Gastroesophageal sphincter (tissue), 4 donors: ENCODE measurements around the gene PILRB. TPM values are rescaled to one million over a fixed set of nuclear protein-coding genes. Genes with fewer than 3 reads are reported as not detected.
A peak's percentile ranks its signal among the peaks of the same experiment; 100 is the strongest.

Experiments
- ATAC-seq: fragments of 150-250 bp; one replicate; pipeline ENCODE4 v1.9.1; 2016; ENCODE audit warnings: mild to moderate bottlenecking, moderate library complexity
- H3K27ac ChIP-seq, 4 donors: fragments of 200-600 bp; sonication (generic) in 3 of 4; 1 replicate in 3 of 4; 2 replicates in 1 of 4; pipeline ENCODE4 v1.5.1; 2016 to 2019
- H3K27me3 ChIP-seq: fragments of 200-600 bp; sonication (generic); one replicate; pipeline ENCODE4 v1.5.1; 2019
- H3K36me3 ChIP-seq, 2 donors: fragments of 200-600 bp; sonication (generic); one replicate each; pipeline ENCODE4 v1.5.1; 2019; ENCODE audit warnings: control low read depth in 1 of 2
- H3K4me1 ChIP-seq, 3 donors: fragments of 200-600 bp; sonication (generic); 1 replicate in 2 of 3; 2 replicates in 1 of 3; pipeline ENCODE4 v1.5.1; 2016 to 2019; ENCODE audit warnings: control low read depth in 2 of 3
- H3K4me3 ChIP-seq, 2 donors: fragments of 200-600 bp; sonication (generic); one replicate each; pipeline ENCODE4 v1.5.1; 2019; ENCODE audit warnings: mild to moderate bottlenecking in 1 of 2, moderate library complexity in 1 of 2
- H3K9me3 ChIP-seq, 3 donors: fragments of 200-600 bp; sonication (generic); one replicate each; pipeline ENCODE4 v1.5.1; 2017 to 2019; ENCODE audit warnings: control low read depth in 2 of 3
- EP300 ChIP-seq: sonication (generic); formaldehyde crosslinking; IDR thresholded peaks from one replicate; pipeline ENCODE4 v1.6.1; 2017; ENCODE audit warnings: antibody characterized with exemption, mild to moderate bottlenecking
- POLR2A ChIP-seq, 2 donors: fragments of 450-650 bp; IDR thresholded peaks; one replicate each; pipeline ENCODE4 v1.6.1; 2017; ENCODE audit warnings: antibody characterized with exemption in 2 of 2, mild to moderate bottlenecking in 2 of 2, moderate library complexity in 1 of 2
- POLR2AphosphoS5 ChIP-seq: sonication (generic); formaldehyde crosslinking; IDR thresholded peaks from one replicate; pipeline ENCODE4 v1.6.1; 2017; ENCODE audit warnings: antibody characterized with exemption
- WGBS, 2 donors: methylation state at CpG; one replicate each; pipeline ENCODE4 v1.1.5; 2018; ENCODE audit warnings: low coverage in 1 of 2; 5-methylcytosine and 5-hydroxymethylcytosine counted together
- total RNA-seq, 4 donors: library from RNA; depleted of rRNA; stranded (reverse); fragments of >200 nt; gene quantifications; one replicate each; pipeline ENCODE4 v1.1.0, GENCODE V29; 2016
- TF ChIP-seq, protein P1 (sequence below), 4 experiments: fragments of 200-600 bp in 2 of 4; fragments of 450-650 bp in 2 of 4; sonication (generic) in 1 of 4; IDR thresholded peaks; one replicate each; pipeline ENCODE4 v1.5.1; 2017 to 2019; ENCODE audit warnings: antibody characterized with exemption in 4 of 4, mild to moderate bottlenecking in 2 of 4, moderate library complexity in 2 of 4

PILRB gene
- total RNA-seq, 4 donors from 2014 or later: 11.8 to 61.8 (median 24.2) TPM

DNA sequence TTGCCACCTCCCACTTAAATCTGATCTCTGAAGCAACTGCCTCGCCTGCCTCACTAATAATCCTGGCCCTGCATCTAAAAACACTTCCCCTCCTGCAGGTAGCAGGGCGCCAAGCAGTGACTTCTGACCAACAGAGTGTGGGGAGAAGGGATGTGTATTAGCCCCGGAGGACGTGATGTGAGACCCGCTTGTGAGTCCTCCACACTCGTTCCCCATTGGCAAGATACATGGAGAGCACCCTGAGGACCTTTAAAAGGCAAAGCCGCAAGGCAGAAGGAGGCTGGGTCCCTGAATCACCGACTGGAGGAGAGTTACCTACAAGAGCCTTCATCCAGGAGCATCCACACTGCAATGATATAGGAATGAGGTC is 9.3 kb downstream of the PILRB start:
- H3K27me3 ChIP-seq: no peaks in the 10 kb centered on the region
- no peak overlapping the region for H3K27ac ChIP-seq
- H3K4me3 ChIP-seq: no peak overlapping the region
- peaks cover 0 to 57% of the 10 kb centered on the region in 2 donors for H3K36me3 ChIP-seq
- H3K9me3 ChIP-seq: no peaks in the 10 kb centered on the region
- peaks cover 0 to 7% (median 0%) of the 10 kb centered on the region in 3 donors for H3K4me1 ChIP-seq
- TF ChIP-seq, protein P1, sequence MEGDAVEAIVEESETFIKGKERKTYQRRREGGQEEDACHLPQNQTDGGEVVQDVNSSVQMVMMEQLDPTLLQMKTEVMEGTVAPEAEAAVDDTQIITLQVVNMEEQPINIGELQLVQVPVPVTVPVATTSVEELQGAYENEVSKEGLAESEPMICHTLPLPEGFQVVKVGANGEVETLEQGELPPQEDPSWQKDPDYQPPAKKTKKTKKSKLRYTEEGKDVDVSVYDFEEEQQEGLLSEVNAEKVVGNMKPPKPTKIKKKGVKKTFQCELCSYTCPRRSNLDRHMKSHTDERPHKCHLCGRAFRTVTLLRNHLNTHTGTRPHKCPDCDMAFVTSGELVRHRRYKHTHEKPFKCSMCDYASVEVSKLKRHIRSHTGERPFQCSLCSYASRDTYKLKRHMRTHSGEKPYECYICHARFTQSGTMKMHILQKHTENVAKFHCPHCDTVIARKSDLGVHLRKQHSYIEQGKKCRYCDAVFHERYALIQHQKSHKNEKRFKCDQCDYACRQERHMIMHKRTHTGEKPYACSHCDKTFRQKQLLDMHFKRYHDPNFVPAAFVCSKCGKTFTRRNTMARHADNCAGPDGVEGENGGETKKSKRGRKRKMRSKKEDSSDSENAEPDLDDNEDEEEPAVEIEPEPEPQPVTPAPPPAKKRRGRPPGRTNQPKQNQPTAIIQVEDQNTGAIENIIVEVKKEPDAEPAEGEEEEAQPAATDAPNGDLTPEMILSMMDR (IDR thresholded peaks at IDR 0.05): no peak
- TF ChIP-seq POLR2AphosphoS5 (no peak), EP300 (no peak), POLR2A (IDR thresholded peaks at IDR 0.05) (no peak)
- ATAC-seq: no peak
- WGBS, 2 donors: 92% methylated on average over 2 of the region's 8 CpGs; no CpG with 5 or more reads in 1 of the 2 donors

DNA sequence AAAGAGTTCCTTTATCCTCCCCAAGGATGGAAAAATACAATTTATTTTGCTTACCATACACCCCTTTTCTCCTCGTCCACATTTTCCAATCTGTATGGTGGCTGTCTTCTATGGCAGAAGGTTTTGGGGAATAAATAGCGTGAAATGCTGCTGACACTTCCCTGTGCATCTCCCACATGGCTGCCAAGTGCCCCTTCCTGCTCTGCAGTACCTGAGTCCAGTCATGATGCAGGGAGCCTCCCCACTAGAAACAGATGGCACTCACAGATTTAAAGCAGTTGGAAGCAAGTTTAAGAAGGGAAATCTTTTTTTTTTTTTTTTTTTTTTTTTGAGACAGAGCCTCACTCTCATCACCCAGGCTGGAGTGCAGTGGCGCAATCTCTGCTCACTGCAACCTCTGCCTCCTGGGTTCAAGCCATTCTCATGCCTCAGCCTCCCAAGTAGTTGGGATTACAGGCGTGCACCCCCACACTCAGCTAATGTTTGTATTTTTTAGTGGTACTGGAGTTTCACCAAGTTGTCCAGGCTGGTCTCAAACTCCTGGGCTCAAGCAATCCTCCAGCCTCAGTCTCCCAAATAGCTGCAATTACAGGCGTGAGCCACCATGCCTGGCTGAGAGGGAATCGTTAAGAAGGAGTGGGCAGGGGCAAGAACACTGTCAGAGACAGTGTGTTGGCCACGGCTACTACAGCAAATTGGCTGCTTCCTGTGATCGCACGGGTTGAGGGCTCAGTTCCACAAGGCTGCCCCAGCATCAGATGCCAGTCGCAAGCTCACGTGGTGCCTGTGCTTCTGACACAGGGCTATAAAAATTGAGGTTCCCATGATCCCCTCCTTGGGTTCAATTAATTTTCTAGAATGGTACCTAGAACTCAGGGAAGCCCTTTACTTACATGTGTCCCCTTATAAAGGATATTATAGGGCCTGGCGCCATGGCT is 10.0 kb downstream of the PILRB start:
- Histone ChIP-seq H3K27ac (peak overlapping the region in 2 of 4 donors; percentile 40 to 41), H3K36me3 (peaks cover 0 to 50% of the 10 kb centered on the region in 2 donors), H3K4me3 (no peak overlapping the region), H3K27me3 (no peaks in the 10 kb centered on the region), H3K4me1 (peaks cover 0 to 14% (median 5%) of the 10 kb centered on the region in 3 donors), H3K9me3 (no peaks in the 10 kb centered on the region)
- ATAC-seq: no peak
- WGBS, 2 donors: 78 to 86% methylated on average over 4 to 6 of the region's 12 CpGs
- no peak for TF ChIP-seq EP300
- no peak for TF ChIP-seq POLR2A (IDR thresholded peaks at IDR 0.05)
- no peak for TF ChIP-seq POLR2AphosphoS5
- TF ChIP-seq, protein P1 (IDR thresholded peaks at IDR 0.05): no peak

DNA sequence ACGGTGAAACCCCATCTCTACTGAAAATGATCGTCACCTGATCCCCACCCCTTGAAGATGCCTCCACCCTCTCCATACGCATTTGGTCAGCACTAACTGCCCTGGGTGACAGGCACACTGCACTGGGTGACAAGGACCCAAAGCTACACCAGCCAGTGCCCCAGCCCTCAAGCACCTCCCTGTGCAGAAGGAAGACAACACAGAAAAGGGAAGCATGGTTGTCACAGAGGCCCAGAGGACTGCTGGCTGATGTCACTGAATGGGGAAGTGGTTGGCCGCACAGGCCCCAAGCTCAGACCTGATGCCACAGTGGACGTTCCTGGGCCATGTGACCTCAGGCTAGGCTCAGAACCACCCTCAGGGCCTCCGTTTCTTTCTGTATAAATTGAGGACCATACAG is 11.2 kb downstream of the PILRB start:
- Histone ChIP-seq H3K9me3 (no peaks in the 10 kb centered on the region), H3K27ac (peak overlapping the region in 3 of 4 donors; percentile 41 to 56 (median 44)), H3K4me3 (no peak overlapping the region), H3K27me3 (no peaks in the 10 kb centered on the region), H3K4me1 (peaks cover 0 to 22% (median 8%) of the 10 kb centered on the region in 3 donors), H3K36me3 (peaks cover 0 to 38% of the 10 kb centered on the region in 2 donors)
- ATAC-seq: peak; percentile 63
- TF ChIP-seq, protein P1 (IDR thresholded peaks at IDR 0.05): no peak
- TF ChIP-seq POLR2AphosphoS5: no peak
- TF ChIP-seq POLR2A (IDR thresholded peaks at IDR 0.05): no peak
- 52 to 58% methylated on average over 2 to 4 of the region's 6 CpGs for WGBS, 2 donors

DNA sequence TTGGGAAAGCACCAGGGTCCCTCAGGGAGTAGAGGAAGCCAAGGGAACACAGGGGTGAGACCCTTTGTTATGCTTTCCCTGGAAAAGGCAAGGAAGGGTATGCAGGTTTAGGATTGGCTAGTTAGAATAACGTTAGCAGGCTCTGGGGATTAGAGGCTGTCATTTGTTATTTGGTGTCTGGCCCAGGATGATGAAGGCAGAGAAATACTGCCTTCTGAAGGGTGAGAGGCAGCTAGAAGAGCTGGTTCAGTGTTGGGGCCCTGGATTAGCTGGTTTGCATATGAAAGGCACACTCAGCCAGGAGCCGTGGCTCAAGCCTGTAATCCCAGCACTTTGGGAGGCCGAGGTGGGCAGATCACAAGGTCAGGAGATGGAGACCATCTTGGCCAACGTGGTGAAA is 12.4 kb downstream of the PILRB start:
- no peak for ATAC-seq
- TF ChIP-seq POLR2A (IDR thresholded peaks at IDR 0.05): no peak
- no peak for TF ChIP-seq POLR2AphosphoS5
- TF ChIP-seq EP300: no peak
- TF ChIP-seq, protein P1 (IDR thresholded peaks at IDR 0.05): no peak
- Histone ChIP-seq H3K27ac (peak overlapping the region in 1 of 4 donors; percentile 56), H3K9me3 (no peaks in the 10 kb centered on the region), H3K36me3 (peaks cover 0 to 38% of the 10 kb centered on the region in 2 donors), H3K27me3 (no peaks in the 10 kb centered on the region), H3K4me3 (no peak overlapping the region), H3K4me1 (peaks cover 0 to 22% (median 8%) of the 10 kb centered on the region in 3 donors)
- 10 to 13% methylated on average over 2 of the region's 4 CpGs for WGBS, 2 donors
